ENCODE measurements around the gene AHNAK2.

AHNAK2 gene

DNA sequence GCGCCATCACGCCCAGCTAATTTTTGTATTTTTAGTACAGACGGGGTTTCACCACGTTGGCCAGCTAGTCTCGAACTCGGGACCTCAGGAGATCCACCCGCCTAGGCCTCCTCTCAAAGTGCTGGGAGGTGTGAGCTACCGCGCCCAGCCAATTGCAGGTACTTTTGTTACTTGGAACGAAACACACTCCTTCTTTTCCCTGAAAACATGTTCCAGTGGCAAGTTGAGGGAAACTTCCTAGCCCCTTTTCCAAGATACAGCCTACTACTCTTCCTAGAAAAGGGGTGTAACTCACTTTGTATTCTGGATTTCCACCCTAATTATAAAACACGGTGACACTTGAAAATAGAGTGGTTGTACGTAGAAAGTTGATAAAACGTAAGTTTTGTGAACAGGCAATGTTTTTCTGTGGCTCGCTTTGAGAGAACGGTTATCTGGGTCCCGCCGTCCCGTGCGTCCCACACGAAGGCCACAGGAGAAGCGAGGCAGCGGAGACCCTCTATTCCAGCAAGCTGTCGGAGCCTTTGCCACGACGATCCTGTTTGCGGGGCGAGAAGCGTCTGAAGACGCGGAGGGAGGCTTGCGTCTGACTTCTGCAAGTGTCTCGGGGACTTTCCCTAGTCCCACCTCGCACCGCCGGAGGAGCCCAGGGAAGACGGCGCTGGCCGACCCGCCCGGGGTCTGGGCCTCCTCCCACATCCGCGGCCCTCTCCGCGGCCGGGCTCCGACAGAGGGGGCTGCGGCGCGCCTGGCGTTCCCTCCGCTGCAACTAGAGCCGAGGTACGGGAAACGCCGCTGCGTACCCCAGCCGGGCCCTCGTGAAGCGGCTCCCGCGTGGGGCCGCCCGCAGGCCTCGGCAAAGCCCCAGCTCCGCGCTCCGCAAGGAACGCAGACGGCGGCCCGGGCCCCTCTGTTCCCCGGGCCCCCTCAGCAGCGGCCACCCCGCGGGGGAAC, 42.0 kb upstream of the AHNAK2 start:
- peaks cover 28% of the 10 kb centered on the region for H3K36me3 ChIP-seq
- peak overlapping the region; percentile 62 for H3K4me3 ChIP-seq (ENCODE audit: low read depth, low read length)
- peak; percentile 51 for DNase-seq
- no peaks in the 10 kb centered on the region for H3K27me3 ChIP-seq
- no peaks in the 10 kb centered on the region for H3K9me3 ChIP-seq
- H3K4me1 ChIP-seq = peaks cover 18% of the 10 kb centered on the region
- TF ChIP-seq, protein P1, sequence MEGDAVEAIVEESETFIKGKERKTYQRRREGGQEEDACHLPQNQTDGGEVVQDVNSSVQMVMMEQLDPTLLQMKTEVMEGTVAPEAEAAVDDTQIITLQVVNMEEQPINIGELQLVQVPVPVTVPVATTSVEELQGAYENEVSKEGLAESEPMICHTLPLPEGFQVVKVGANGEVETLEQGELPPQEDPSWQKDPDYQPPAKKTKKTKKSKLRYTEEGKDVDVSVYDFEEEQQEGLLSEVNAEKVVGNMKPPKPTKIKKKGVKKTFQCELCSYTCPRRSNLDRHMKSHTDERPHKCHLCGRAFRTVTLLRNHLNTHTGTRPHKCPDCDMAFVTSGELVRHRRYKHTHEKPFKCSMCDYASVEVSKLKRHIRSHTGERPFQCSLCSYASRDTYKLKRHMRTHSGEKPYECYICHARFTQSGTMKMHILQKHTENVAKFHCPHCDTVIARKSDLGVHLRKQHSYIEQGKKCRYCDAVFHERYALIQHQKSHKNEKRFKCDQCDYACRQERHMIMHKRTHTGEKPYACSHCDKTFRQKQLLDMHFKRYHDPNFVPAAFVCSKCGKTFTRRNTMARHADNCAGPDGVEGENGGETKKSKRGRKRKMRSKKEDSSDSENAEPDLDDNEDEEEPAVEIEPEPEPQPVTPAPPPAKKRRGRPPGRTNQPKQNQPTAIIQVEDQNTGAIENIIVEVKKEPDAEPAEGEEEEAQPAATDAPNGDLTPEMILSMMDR (IDR thresholded peaks at IDR 0.05; ENCODE audit: low read depth, low read length) = no peak

GRCh38 chr14:105018414-105018813, 40.2 kb upstream of the AHNAK2 start:
- Histone ChIP-seq H3K27me3 (no peaks in the 10 kb centered on the region), H3K36me3 (peaks cover 28% of the 10 kb centered on the region), H3K4me1 (peaks cover 34% of the 10 kb centered on the region), H3K4me3 (ENCODE audit: low read depth, low read length) (no peak overlapping the region), H3K9me3 (no peaks in the 10 kb centered on the region)
- TF ChIP-seq, protein P1 (IDR thresholded peaks at IDR 0.05; ENCODE audit: low read depth, low read length) = no peak
- DNase-seq = no peak

- no peaks in the 10 kb centered on the region for H3K27me3 ChIP-seq
- peaks cover 39% of the 10 kb centered on the region for H3K36me3 ChIP-seq
- peaks cover 42% of the 10 kb centered on the region for H3K4me1 ChIP-seq
- H3K9me3 ChIP-seq = no peaks in the 10 kb centered on the region
- no peak for DNase-seq
- no peak overlapping the region for H3K4me3 ChIP-seq (ENCODE audit: low read depth, low read length)
- TF ChIP-seq, protein P1 (IDR thresholded peaks at IDR 0.05; ENCODE audit: low read depth, low read length) = no peak
Measured at GRCh38 chr14:105015905-105016304, 37.7 kb upstream of the AHNAK2 start.

DNA sequence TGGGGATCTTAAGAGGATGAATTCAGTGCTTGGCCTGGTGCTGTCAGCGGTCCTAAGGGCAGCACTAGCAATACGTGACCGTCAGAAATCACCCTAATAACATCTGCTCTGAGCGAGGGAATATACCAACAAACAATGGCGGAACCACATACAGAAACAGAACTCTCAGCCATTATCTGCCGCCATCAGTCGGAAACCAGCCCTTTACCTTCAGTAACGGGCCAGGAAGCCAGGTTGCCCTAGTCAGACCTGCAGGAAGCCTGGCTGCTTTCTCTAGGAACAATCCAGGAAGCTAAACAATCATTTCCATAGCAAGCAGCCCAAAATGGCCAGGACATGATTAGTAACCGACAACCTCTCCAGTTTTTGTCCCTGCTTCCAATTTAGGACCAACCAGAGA, 37.1 kb upstream of the AHNAK2 start:
- H3K4me1 ChIP-seq = peaks cover 42% of the 10 kb centered on the region
- TF ChIP-seq, protein P1 (IDR thresholded peaks at IDR 0.05; ENCODE audit: low read depth, low read length) = no peak
- H3K36me3 ChIP-seq = peaks cover 40% of the 10 kb centered on the region

DNA sequence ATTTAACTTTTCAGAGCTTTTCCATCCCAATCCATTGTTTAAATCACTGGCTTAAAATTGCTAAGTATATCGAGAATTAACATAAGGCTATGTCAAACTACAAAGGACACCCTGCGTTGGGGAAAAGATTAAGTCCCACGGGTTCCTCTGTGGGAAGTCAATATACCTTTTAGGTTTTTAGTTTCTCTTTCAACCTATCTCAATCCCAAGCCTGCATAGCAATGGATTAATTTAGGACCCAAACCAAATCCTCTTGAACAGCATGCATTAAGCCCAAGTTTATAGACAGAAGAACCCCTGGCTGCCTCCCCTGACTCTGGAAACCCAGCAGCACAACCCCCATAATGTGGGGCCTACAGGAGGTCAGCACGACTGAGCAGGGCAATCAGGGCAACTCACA, 36.5 kb upstream of the AHNAK2 start:
- H3K4me1 ChIP-seq = peaks cover 42% of the 10 kb centered on the region
- no peak overlapping the region for H3K4me3 ChIP-seq (ENCODE audit: low read depth, low read length)
- no peaks in the 10 kb centered on the region for H3K9me3 ChIP-seq

More for the DNA sequence above, 37.1 kb upstream of the AHNAK2 start:
- Histone ChIP-seq H3K9me3 (no peaks in the 10 kb centered on the region), H3K27me3 (no peaks in the 10 kb centered on the region), H3K4me3 (ENCODE audit: low read depth, low read length) (no peak overlapping the region)
- no peak for DNase-seq

More for the DNA sequence above, 36.5 kb upstream of the AHNAK2 start:
- Histone ChIP-seq H3K36me3 (peaks cover 43% of the 10 kb centered on the region), H3K27me3 (no peaks in the 10 kb centered on the region)
- DNase-seq = no peak
- TF ChIP-seq, protein P1 (IDR thresholded peaks at IDR 0.05; ENCODE audit: low read depth, low read length) = no peak
